ENCODE results near the gene MANSC4. TPM values are rescaled to one million over a fixed set of nuclear protein-coding genes. Genes with fewer than 3 reads are reported as not detected.
A peak's percentile ranks its signal among the peaks of the same experiment; 100 is the strongest.

The MANSC4 gene
- total RNA-seq, 1 experiment from 2014 or later, result not detected

DNA sequence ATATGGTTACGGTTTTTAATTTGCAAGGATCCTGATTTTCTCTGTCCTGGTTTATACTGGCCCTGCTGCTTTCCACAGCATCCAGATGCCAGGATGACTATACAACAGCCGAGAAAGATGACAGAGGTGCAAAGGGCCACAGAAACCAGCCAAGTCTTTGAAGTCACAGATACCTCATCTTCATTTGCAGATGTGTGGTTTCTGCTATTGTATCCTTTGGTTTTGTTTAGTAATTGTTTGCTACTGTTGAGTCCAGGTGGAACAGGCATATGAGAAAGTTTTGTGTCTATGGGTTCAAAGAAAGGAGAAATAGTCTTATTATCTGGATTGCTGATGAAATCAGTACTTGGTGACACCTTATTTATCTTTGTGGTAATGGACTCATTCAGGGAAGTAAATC is 17.3 kb downstream of the MANSC4 start:
- POLR2A ChIA-PET, result no interaction called here
- BruUV-seq (replicated peaks), result no TSS peak
- CTCF ChIA-PET, result no interaction called here
- H3K9me3 Mint-ChIP-seq (ENCODE audit: unreplicated experiment), result no peaks in the 10 kb centered on the region
- H3K27ac Mint-ChIP-seq (ENCODE audit: low read depth, unreplicated experiment), result no peak overlapping the region
- H3K27me3 Mint-ChIP-seq (ENCODE audit: insufficient read depth, unreplicated experiment), result no peaks in the 10 kb centered on the region
- H3K36me3 Mint-ChIP-seq (ENCODE audit: insufficient read depth, unreplicated experiment), result no peaks in the 10 kb centered on the region
- no peaks in the 10 kb centered on the region for H3K4me1 Mint-ChIP-seq (ENCODE audit: insufficient read depth, unreplicated experiment)
- intact Hi-C loops (cut with micrococcal nuclease), result no loop called here
- TF ChIP-seq, protein P1, sequence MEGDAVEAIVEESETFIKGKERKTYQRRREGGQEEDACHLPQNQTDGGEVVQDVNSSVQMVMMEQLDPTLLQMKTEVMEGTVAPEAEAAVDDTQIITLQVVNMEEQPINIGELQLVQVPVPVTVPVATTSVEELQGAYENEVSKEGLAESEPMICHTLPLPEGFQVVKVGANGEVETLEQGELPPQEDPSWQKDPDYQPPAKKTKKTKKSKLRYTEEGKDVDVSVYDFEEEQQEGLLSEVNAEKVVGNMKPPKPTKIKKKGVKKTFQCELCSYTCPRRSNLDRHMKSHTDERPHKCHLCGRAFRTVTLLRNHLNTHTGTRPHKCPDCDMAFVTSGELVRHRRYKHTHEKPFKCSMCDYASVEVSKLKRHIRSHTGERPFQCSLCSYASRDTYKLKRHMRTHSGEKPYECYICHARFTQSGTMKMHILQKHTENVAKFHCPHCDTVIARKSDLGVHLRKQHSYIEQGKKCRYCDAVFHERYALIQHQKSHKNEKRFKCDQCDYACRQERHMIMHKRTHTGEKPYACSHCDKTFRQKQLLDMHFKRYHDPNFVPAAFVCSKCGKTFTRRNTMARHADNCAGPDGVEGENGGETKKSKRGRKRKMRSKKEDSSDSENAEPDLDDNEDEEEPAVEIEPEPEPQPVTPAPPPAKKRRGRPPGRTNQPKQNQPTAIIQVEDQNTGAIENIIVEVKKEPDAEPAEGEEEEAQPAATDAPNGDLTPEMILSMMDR (IDR thresholded peaks at IDR 0.05; ENCODE audit: unreplicated experiment), result no peak
- no peak for DNase-seq (ENCODE audit: unreplicated experiment)
- no peak overlapping the region for H3K4me3 Mint-ChIP-seq (ENCODE audit: unreplicated experiment)

DNA sequence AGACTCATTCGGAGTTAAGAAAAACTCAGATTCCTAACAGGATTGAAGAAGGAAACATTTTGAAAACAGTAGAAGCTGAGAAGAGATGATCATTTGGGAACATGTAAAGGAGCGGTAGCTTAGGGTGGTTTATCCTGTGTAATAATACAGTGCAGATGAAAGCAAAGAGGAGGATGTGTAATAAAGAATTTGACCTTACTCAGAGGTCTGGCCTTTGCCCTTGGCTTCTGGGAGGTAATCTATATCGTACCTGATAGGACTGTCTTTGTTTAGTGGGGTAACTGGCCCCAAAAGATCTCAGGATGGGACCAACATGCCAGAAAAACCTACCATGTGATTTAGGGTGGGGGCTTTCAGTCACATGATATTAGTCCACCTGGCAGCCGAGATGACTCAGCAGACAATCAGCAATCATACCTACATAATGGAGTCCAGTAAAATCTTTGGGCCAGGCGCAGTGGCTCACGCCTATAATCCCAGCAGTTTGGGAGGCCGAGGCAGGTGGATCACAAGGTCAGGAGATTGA is 23.3 kb downstream of the MANSC4 start:
- peaks cover 4% of the 10 kb centered on the region for H3K4me1 Mint-ChIP-seq (ENCODE audit: insufficient read depth, unreplicated experiment)
- H3K36me3 Mint-ChIP-seq (ENCODE audit: insufficient read depth, unreplicated experiment), result peaks cover 35% of the 10 kb centered on the region
- CTCF ChIA-PET, result interaction anchor here (0.7 to 1.1 kb wide), 2 partner anchors 53 to 64 kb away, joined by 3 read pairs; no protein-coding TSS in a partner anchor
- H3K9me3 Mint-ChIP-seq (ENCODE audit: unreplicated experiment), result no peaks in the 10 kb centered on the region
- H3K4me3 Mint-ChIP-seq (ENCODE audit: unreplicated experiment), result no peak overlapping the region
- TF ChIP-seq, protein P1 (IDR thresholded peaks at IDR 0.05; ENCODE audit: unreplicated experiment), result no peak
- POLR2A ChIA-PET, result interaction anchor here (1.2 kb wide), 1 partner anchor 23 kb away, joined by 4 read pairs; no protein-coding TSS in a partner anchor
- peak overlapping the region; percentile 49 for H3K27ac Mint-ChIP-seq (ENCODE audit: low read depth, unreplicated experiment)
- no TSS peak for BruUV-seq (replicated peaks)
- no peak for DNase-seq (ENCODE audit: unreplicated experiment)
- H3K27me3 Mint-ChIP-seq (ENCODE audit: insufficient read depth, unreplicated experiment), result no peaks in the 10 kb centered on the region
- intact Hi-C loops (cut with micrococcal nuclease), result no loop called here

DNA sequence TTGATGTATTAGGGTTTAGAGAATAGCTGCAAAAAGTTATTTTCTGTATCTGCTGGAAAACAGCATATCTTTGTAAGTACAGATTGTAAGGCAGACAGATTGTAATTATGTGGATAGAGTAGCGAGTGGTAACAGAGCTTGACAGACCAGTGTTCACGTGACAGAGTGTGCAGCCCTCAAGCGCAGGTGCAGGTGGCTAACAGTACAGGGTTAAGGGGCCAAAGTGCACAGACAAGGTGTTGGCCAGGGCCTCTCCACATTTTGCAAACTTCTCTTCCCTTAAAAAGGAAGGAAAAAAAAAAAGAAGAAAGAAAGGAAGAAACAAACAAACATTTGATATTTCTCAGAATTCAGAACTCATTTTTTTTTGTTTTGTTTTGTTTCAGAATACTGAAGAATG is 25.2 kb downstream of the MANSC4 start:
- CTCF ChIA-PET, result interaction anchor here (0.5 to 0.7 kb wide), 2 partner anchors 62 to 640 kb away, joined by 3 read pairs; no protein-coding TSS in a partner anchor
- H3K27me3 Mint-ChIP-seq (ENCODE audit: insufficient read depth, unreplicated experiment), result no peaks in the 10 kb centered on the region
- H3K36me3 Mint-ChIP-seq (ENCODE audit: insufficient read depth, unreplicated experiment), result peaks cover 35% of the 10 kb centered on the region
- peaks cover 4% of the 10 kb centered on the region for H3K4me1 Mint-ChIP-seq (ENCODE audit: insufficient read depth, unreplicated experiment)
- POLR2A ChIA-PET, result interaction anchor here (0.5 to 3.5 kb wide), 5 partner anchors 8 to 1835 kb away, joined by 3 to 21 read pairs (median 4); partner anchors contain the start of genes KLHL42 and MANSC4
- no peak overlapping the region for H3K4me3 Mint-ChIP-seq (ENCODE audit: unreplicated experiment)
- intact Hi-C loops (cut with micrococcal nuclease), result no loop called here
- BruUV-seq (replicated peaks), result no TSS peak
- H3K9me3 Mint-ChIP-seq (ENCODE audit: unreplicated experiment), result no peaks in the 10 kb centered on the region
- no peak overlapping the region for H3K27ac Mint-ChIP-seq (ENCODE audit: low read depth, unreplicated experiment)
- TF ChIP-seq, protein P1 (IDR thresholded peaks at IDR 0.05; ENCODE audit: unreplicated experiment), result no peak
- no peak for DNase-seq (ENCODE audit: unreplicated experiment)

DNA sequence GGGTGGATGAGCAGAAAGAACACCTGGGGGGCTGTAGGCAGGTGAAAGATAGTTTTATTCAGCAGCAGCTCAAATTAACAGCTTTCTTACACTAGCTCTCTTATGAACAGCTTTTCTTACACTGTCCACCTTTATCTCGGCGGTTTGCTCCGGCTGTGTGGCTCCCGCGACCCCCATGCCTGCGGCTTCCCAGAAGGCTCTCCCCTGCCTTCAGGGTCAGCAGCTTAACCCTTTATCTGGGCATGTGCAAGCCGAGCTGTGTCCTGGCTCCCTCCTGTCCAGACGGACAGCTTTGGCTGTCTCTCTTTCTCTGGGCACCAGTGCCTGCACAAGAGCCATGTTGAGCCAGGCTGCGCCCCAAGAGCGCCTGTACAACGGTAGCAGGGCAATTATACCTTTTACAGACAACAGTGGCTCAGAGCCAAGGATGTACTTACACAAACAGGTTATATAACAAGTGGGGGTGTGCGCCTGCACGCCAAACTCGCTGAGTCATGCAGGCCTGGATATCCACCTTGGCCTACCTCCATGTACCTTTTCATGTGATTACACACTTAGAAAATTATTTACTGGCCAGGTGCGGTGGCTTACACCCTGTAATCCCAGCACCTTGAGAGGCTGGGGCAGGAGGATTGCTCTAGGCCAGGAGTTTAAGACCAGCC is 28.5 kb downstream of the MANSC4 start:
- ChIA-PET CTCF (interaction anchor here (0.7 to 2.4 kb wide), 2 partner anchors 23 to 70 kb away, joined by 4 to 7 read pairs; no protein-coding TSS in a partner anchor), POLR2A (interaction anchor here (0.6 to 1.6 kb wide), 4 partner anchors 29 to 1628 kb away, joined by 3 to 4 read pairs (median 3); no protein-coding TSS in a partner anchor)
- Mint-ChIP-seq H3K4me3 (ENCODE audit: unreplicated experiment) (no peak overlapping the region), H3K9me3 (ENCODE audit: unreplicated experiment) (peaks cover 7% of the 10 kb centered on the region), H3K36me3 (ENCODE audit: insufficient read depth, unreplicated experiment) (peaks cover 33% of the 10 kb centered on the region), H3K27ac (ENCODE audit: low read depth, unreplicated experiment) (peak overlapping the region; percentile 74), H3K4me1 (ENCODE audit: insufficient read depth, unreplicated experiment) (peaks cover 23% of the 10 kb centered on the region), H3K27me3 (ENCODE audit: insufficient read depth, unreplicated experiment) (no peaks in the 10 kb centered on the region)
- intact Hi-C loops (cut with micrococcal nuclease), result no loop called here
- BruUV-seq (replicated peaks), result no TSS peak
- TF ChIP-seq, protein P1 (IDR thresholded peaks at IDR 0.05; ENCODE audit: unreplicated experiment), result no peak
- peak; percentile 88 for DNase-seq (ENCODE audit: unreplicated experiment)
